ENCODE measurements around the gene SPATA32. TPM values are rescaled to one million over a fixed set of nuclear protein-coding genes. Genes with fewer than 3 reads are reported as not detected.

The SPATA32 gene
- total and polyA plus RNA-seq, 7 donors: 0.11 TPM; not detected in 6

DNA sequence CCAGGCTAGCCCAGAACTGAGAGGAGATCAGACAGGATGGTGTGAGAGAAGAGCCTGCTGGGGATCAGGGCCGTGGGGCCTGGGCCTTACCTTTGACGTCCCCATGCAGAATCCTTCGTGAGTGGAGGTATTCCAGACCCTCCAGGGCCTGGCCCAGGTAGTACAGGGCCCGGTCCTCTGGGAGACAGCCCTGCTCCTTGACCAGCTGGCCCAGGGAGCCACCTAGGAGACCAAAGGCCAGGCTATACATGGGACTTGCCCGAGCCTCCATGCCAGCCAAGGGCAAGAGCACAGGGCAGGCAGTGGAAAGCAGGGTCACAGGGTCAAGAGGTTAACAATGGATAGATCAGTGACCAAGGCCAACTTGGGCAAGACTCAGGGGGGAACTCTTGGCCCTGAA, 12.1 kb upstream of the SPATA32 start:
- Histone ChIP-seq H3K4me3 (no peak overlapping the region), H3K36me3 (ENCODE audit: insufficient read depth in 1 of 2, low read depth in 1 of 2) (peaks cover 10 to 60% of the 10 kb centered on the region in 2 donors), H3K27ac (no peak overlapping the region), H3K9me3 (no peaks in the 10 kb centered on the region), H3K27me3 (ENCODE audit: insufficient read depth in 3 of 3, low read length in 2 of 3) (no peaks in the 10 kb centered on the region), H3K4me1 (peaks cover 32% of the 10 kb centered on the region)
- intact Hi-C loops (cut with DNase I): no loop called here
- WGBS, 3 donors: 70 to 83% (median 75%) methylated on average over 5 of the region's 5 CpGs
- TF ChIP-seq, protein P1, sequence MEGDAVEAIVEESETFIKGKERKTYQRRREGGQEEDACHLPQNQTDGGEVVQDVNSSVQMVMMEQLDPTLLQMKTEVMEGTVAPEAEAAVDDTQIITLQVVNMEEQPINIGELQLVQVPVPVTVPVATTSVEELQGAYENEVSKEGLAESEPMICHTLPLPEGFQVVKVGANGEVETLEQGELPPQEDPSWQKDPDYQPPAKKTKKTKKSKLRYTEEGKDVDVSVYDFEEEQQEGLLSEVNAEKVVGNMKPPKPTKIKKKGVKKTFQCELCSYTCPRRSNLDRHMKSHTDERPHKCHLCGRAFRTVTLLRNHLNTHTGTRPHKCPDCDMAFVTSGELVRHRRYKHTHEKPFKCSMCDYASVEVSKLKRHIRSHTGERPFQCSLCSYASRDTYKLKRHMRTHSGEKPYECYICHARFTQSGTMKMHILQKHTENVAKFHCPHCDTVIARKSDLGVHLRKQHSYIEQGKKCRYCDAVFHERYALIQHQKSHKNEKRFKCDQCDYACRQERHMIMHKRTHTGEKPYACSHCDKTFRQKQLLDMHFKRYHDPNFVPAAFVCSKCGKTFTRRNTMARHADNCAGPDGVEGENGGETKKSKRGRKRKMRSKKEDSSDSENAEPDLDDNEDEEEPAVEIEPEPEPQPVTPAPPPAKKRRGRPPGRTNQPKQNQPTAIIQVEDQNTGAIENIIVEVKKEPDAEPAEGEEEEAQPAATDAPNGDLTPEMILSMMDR (IDR thresholded peaks at IDR 0.05): no peak
- ATAC-seq (no peak), DNase-seq (peak in 1 of 2 donors; percentile 27)

DNA sequence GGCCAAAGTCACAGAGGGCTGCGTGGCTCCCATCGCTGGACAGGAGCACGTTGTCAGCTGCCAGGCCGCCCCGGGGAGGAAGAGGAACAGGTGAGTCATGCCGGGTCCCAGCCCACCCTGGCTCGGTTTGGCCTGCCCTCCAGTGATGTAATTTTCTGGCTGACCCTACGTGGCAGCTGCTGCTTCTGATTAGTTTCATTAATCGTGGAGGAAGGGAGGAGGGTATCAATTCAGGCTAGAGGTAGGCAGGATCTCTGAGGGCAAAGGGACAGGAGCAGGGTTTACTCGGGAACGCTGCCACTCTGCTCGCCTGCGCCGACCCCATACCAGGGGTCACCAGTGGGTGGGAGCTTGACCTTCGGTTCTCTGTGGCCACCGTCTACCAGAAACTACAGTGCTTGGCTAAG, 11.7 kb upstream of the SPATA32 start:
- Histone ChIP-seq H3K36me3 (ENCODE audit: insufficient read depth in 1 of 2, low read depth in 1 of 2) (peaks cover 12 to 65% of the 10 kb centered on the region in 2 donors), H3K9me3 (no peaks in the 10 kb centered on the region), H3K4me1 (peaks cover 28% of the 10 kb centered on the region), H3K4me3 (no peak overlapping the region), H3K27ac (no peak overlapping the region), H3K27me3 (ENCODE audit: insufficient read depth in 3 of 3, low read length in 2 of 3) (no peaks in the 10 kb centered on the region)
- TF ChIP-seq, protein P1 (IDR thresholded peaks at IDR 0.05): no peak
- DNase-seq: peak; percentile 53 to 57
- WGBS, 3 donors: 34 to 52% (median 46%) methylated on average over 16 of the region's 16 CpGs
- ATAC-seq: peak in 1 of 4 donors; percentile 31
- intact Hi-C loops (cut with DNase I): no loop called here

DNA sequence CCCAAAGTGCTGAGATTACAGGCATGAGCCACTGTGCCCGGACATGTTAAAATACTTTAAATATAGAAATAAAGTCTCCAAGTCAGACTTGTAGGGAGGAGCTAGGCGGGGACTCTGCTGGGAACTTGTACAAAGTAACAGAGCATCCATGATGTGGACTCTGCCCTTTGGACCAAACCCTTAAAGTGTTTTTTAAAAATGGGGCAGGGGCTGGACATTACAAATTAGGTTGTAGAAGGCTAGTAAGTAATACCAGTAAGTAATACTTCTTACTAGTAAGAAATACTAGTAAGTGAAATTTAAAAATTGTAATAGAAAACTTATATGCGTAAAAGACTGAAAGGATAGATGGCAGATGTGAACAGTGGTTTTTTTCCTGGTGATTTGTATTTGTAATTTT, 9.7 kb upstream of the SPATA32 start:
- Histone ChIP-seq H3K27ac (no peak overlapping the region), H3K9me3 (no peaks in the 10 kb centered on the region), H3K4me1 (peaks cover 12% of the 10 kb centered on the region), H3K36me3 (ENCODE audit: insufficient read depth in 1 of 2, low read depth in 1 of 2) (peaks cover 17 to 85% of the 10 kb centered on the region in 2 donors), H3K4me3 (no peak overlapping the region), H3K27me3 (ENCODE audit: insufficient read depth in 3 of 3, low read length in 2 of 3) (no peaks in the 10 kb centered on the region)
- WGBS, 3 donors: 95 to 98% (median 96%) methylated on average over 3 of the region's 3 CpGs
- TF ChIP-seq, protein P1 (IDR thresholded peaks at IDR 0.05): no peak
- DNase-seq (peak in 1 of 2 donors; percentile 22), ATAC-seq (no peak)
- intact Hi-C loops (cut with DNase I): no loop called here

DNA sequence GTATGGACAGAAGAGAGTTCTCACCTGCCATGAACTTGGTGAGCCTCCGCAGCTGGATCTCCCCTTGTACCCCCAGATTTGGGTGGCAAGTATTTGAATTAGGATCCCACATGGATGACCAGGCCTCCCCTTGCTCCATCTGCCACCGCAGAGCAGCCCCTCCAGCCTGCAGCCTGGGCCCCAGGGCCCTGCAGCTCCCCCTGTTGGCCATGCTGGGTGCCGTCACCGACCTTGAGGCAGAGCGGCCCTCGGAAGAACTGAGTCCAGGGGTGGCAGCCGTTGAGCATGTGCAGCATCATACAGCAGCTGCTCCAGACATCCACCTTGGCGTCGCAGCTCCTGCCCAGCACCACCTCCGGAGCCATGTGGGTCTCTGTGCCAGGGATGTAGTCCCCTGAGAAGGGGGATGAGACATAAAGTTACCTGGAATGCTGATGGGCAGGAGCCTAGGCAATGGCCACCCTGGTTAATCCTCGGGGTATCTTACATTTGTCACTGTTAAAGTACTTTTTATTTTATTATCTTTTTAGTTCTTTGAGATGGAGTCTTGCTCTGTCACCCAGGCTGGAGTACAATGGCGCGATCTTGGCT, 9.0 kb upstream of the SPATA32 start:
- ATAC-seq: peak; percentile 36 to 56 (median 43)
- H3K9me3 ChIP-seq: no peaks in the 10 kb centered on the region
- WGBS, 3 donors: 74% methylated on average over 13 of the region's 13 CpGs
- peaks cover 12% of the 10 kb centered on the region for H3K4me1 ChIP-seq
- intact Hi-C loops (cut with DNase I): no loop called here
- no peak overlapping the region for H3K27ac ChIP-seq
- peak in 1 of 2 donors; percentile 55 for DNase-seq
- no peaks in the 10 kb centered on the region for H3K27me3 ChIP-seq (ENCODE audit: insufficient read depth in 3 of 3, low read length in 2 of 3)
- no peak overlapping the region for H3K4me3 ChIP-seq
- peaks cover 17 to 91% of the 10 kb centered on the region in 2 donors for H3K36me3 ChIP-seq (ENCODE audit: insufficient read depth in 1 of 2, low read depth in 1 of 2)
- TF ChIP-seq, protein P1 (IDR thresholded peaks at IDR 0.05): peak; percentile 38

DNA sequence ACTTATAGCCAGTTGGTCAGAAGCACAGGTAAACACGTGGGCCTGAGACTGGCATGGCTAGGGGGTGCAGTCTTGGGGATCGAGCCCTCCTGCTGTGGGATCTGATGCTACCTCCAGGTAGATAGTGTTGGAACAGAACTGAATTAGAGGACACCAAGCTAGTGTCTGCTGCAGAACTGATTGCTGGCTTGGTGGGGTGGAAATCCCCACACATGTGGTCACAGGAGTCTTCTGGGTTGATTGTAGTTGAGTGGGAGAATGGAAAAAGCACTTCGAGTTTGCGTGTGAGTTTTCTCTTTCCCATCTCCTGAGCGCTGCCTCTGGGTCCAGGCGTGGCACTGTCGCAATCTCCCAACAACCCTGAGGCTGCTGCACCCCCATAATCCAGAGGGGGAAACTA, 8.0 kb upstream of the SPATA32 start:
- Histone ChIP-seq H3K27me3 (ENCODE audit: insufficient read depth in 3 of 3, low read length in 2 of 3) (no peaks in the 10 kb centered on the region), H3K4me1 (peaks cover 20% of the 10 kb centered on the region), H3K4me3 (no peak overlapping the region), H3K36me3 (ENCODE audit: insufficient read depth in 1 of 2, low read depth in 1 of 2) (peaks cover 18 to 100% of the 10 kb centered on the region in 2 donors), H3K27ac (no peak overlapping the region), H3K9me3 (no peaks in the 10 kb centered on the region)
- TF ChIP-seq, protein P1 (IDR thresholded peaks at IDR 0.05): no peak
- WGBS, 3 donors: 87 to 90% (median 89%) methylated on average over 7 of the region's 7 CpGs
- intact Hi-C loops (cut with DNase I): loop anchor here in 1 of 2 donors (10.0 kb wide), 1 partner anchor 45 kb away; the partner anchor contains the start of gene MAP3K14
- no peak for DNase-seq
- no peak for ATAC-seq

Data from psoas muscle (tissue), 8 donors.